ENCODE measurements around the gene RIN1. TPM values are rescaled to one million over a fixed set of nuclear protein-coding genes. Genes with fewer than 3 reads are reported as not detected.
A peak's percentile ranks its signal among the peaks of the same experiment; 100 is the strongest.

RIN1 gene
- total RNA-seq, 1 experiment from 2014 or later: 12.2 TPM

GRCh38 chr11:66292543-66293332, 43.5 kb downstream of the RIN1 start:
- in situ Hi-C loops (cut with HindIII; ENCODE audit: low pct_unique_long_range_greater_than_20kb, low sequenced_read_pairs): no loop called here
- no peak for DNase-seq (ENCODE audit: low read depth, low spot score)

GRCh38 chr11:66291706-66292542, 44.3 kb downstream of the RIN1 start, which contains the start of gene TMEM151A:
TSS of gene TMEM151A (plus strand) at chr11:66291894. CDS start at chr11:66292014, 120 bp downstream.
- DNase-seq (ENCODE audit: low read depth, low spot score): no peak
- in situ Hi-C loops (cut with HindIII; ENCODE audit: low pct_unique_long_range_greater_than_20kb, low sequenced_read_pairs): no loop called here

GRCh38 chr11:66291303-66291705, 44.9 kb downstream of the RIN1 start:
- in situ Hi-C loops (cut with HindIII; ENCODE audit: low pct_unique_long_range_greater_than_20kb, low sequenced_read_pairs): no loop called here
- DNase-seq (ENCODE audit: low read depth, low spot score): no peak

- in situ Hi-C loops (cut with HindIII; ENCODE audit: low pct_unique_long_range_greater_than_20kb, low sequenced_read_pairs): no loop called here
- DNase-seq (ENCODE audit: low read depth, low spot score): no peak
Measured at GRCh38 chr11:66290330-66290621, 46.0 kb downstream of the RIN1 start.

GRCh38 chr11:66289548-66290329, 46.5 kb downstream of the RIN1 start:
- in situ Hi-C loops (cut with HindIII; ENCODE audit: low pct_unique_long_range_greater_than_20kb, low sequenced_read_pairs): no loop called here
- no peak for DNase-seq (ENCODE audit: low read depth, low spot score)

- peak; percentile 98 for DNase-seq (ENCODE audit: low read depth, low spot score)
- in situ Hi-C loops (cut with HindIII; ENCODE audit: low pct_unique_long_range_greater_than_20kb, low sequenced_read_pairs): no loop called here
Measured at GRCh38 chr11:66288671-66289547, 47.3 kb downstream of the RIN1 start, which contains the start of gene YIF1A. TSS of gene YIF1A (minus strand) at chr11:66289143. CDS start at chr11:66288985, 158 bp downstream.

- in situ Hi-C loops (cut with HindIII; ENCODE audit: low pct_unique_long_range_greater_than_20kb, low sequenced_read_pairs): no loop called here
- DNase-seq (ENCODE audit: low read depth, low spot score): no peak
Measured at GRCh38 chr11:66287889-66288670, 48.2 kb downstream of the RIN1 start.

GRCh38 chr11:66287211-66287888, 48.9 kb downstream of the RIN1 start:
- DNase-seq (ENCODE audit: low read depth, low spot score): no peak
- in situ Hi-C loops (cut with HindIII; ENCODE audit: low pct_unique_long_range_greater_than_20kb, low sequenced_read_pairs): no loop called here

- in situ Hi-C loops (cut with HindIII; ENCODE audit: low pct_unique_long_range_greater_than_20kb, low sequenced_read_pairs): no loop called here
- DNase-seq (ENCODE audit: low read depth, low spot score): no peak
Measured at GRCh38 chr11:66286699-66287098, 49.5 kb downstream of the RIN1 start.

GRCh38 chr11:66285250-66285947, 50.8 kb downstream of the RIN1 start:
- DNase-seq (ENCODE audit: low read depth, low spot score): no peak

GRCh38 chr11:66284526-66285078, 51.6 kb downstream of the RIN1 start:
- in situ Hi-C loops (cut with HindIII; ENCODE audit: low pct_unique_long_range_greater_than_20kb, low sequenced_read_pairs): no loop called here
- DNase-seq (ENCODE audit: low read depth, low spot score): no peak

More at GRCh38 chr11:66285250-66285947, 50.8 kb downstream of the RIN1 start:
- in situ Hi-C loops (cut with HindIII; ENCODE audit: low pct_unique_long_range_greater_than_20kb, low sequenced_read_pairs): no loop called here

- no peak for DNase-seq (ENCODE audit: low read depth, low spot score)
- in situ Hi-C loops (cut with HindIII; ENCODE audit: low pct_unique_long_range_greater_than_20kb, low sequenced_read_pairs): no loop called here
Measured at GRCh38 chr11:66283461-66284105, 52.7 kb downstream of the RIN1 start.

- DNase-seq (ENCODE audit: low read depth, low spot score): peak; percentile 91
- in situ Hi-C loops (cut with HindIII; ENCODE audit: low pct_unique_long_range_greater_than_20kb, low sequenced_read_pairs): no loop called here
Measured at GRCh38 chr11:66282468-66283455, 53.5 kb downstream of the RIN1 start.
